ENCODE results near the gene TUBGCP6. TPM values are rescaled to one million over a fixed set of nuclear protein-coding genes. Genes with fewer than 3 reads are reported as not detected.
A peak's percentile ranks its signal among the peaks of the same experiment; 100 is the strongest.

TUBGCP6 gene
- total RNA-seq, 2 donors from 2014 or later: 56.3 to 117 TPM

- Histone ChIP-seq H3K27ac (no peak overlapping the region), H3K27me3 (replicated peaks; ENCODE audit: insufficient read depth) (no peaks in the 10 kb centered on the region), H3K4me3 (no peak overlapping the region), H3K36me3 (no peaks in the 10 kb centered on the region), H3K9me3 (no peaks in the 10 kb centered on the region), H3K4me1 (replicated peaks) (peaks cover 7% of the 10 kb centered on the region)
- WGBS: 88% methylated on average over 19 of the region's 19 CpGs
- intact Hi-C loops (cut with DNase I): no loop called here
- no peak for TF ChIP-seq POLR2AphosphoS5 (IDR thresholded peaks at IDR 0.05)
- TF ChIP-seq, protein P1, sequence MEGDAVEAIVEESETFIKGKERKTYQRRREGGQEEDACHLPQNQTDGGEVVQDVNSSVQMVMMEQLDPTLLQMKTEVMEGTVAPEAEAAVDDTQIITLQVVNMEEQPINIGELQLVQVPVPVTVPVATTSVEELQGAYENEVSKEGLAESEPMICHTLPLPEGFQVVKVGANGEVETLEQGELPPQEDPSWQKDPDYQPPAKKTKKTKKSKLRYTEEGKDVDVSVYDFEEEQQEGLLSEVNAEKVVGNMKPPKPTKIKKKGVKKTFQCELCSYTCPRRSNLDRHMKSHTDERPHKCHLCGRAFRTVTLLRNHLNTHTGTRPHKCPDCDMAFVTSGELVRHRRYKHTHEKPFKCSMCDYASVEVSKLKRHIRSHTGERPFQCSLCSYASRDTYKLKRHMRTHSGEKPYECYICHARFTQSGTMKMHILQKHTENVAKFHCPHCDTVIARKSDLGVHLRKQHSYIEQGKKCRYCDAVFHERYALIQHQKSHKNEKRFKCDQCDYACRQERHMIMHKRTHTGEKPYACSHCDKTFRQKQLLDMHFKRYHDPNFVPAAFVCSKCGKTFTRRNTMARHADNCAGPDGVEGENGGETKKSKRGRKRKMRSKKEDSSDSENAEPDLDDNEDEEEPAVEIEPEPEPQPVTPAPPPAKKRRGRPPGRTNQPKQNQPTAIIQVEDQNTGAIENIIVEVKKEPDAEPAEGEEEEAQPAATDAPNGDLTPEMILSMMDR (IDR thresholded peaks at IDR 0.05): no peak
- TF ChIP-seq POLR2A (IDR thresholded peaks at IDR 0.05): no peak
- DNase-seq (ENCODE audit: low spot score): no peak
Observed at GRCh38 chr22:50255099-50255498, 10.3 kb upstream of the TUBGCP6 start.

- Histone ChIP-seq H3K27ac (no peak overlapping the region), H3K4me3 (no peak overlapping the region), H3K27me3 (replicated peaks; ENCODE audit: insufficient read depth) (no peaks in the 10 kb centered on the region), H3K36me3 (no peaks in the 10 kb centered on the region), H3K9me3 (no peaks in the 10 kb centered on the region), H3K4me1 (replicated peaks) (peaks cover 12% of the 10 kb centered on the region)
- DNase-seq (ENCODE audit: low spot score): no peak
- TF ChIP-seq, protein P1 (IDR thresholded peaks at IDR 0.05): no peak
- TF ChIP-seq POLR2AphosphoS5 (IDR thresholded peaks at IDR 0.05) (no peak), POLR2A (IDR thresholded peaks at IDR 0.05) (no peak)
- 79% methylated on average over 8 of the region's 8 CpGs for WGBS
- intact Hi-C loops (cut with DNase I): loop anchor here (2.0 kb wide), 1 partner anchor 89 kb away; the partner anchor contains the start of gene PPP6R2
Observed at GRCh38 chr22:50253941-50254340, 9.1 kb upstream of the TUBGCP6 start.

GRCh38 chr22:50253046-50253915, 8.5 kb upstream of the TUBGCP6 start:
- Histone ChIP-seq H3K4me3 (no peak overlapping the region), H3K27me3 (replicated peaks; ENCODE audit: insufficient read depth) (no peaks in the 10 kb centered on the region), H3K9me3 (no peaks in the 10 kb centered on the region), H3K36me3 (no peaks in the 10 kb centered on the region), H3K4me1 (replicated peaks) (peaks cover 12% of the 10 kb centered on the region), H3K27ac (no peak overlapping the region)
- no peak for DNase-seq (ENCODE audit: low spot score)
- TF ChIP-seq POLR2A (IDR thresholded peaks at IDR 0.05): no peak
- no peak for TF ChIP-seq POLR2AphosphoS5 (IDR thresholded peaks at IDR 0.05)
- TF ChIP-seq, protein P1 (IDR thresholded peaks at IDR 0.05): no peak
- WGBS: 86% methylated on average over 21 of the region's 22 CpGs
- intact Hi-C loops (cut with DNase I): loop anchor here (2.0 kb wide), 1 partner anchor 90 kb away; the partner anchor contains the start of gene PPP6R2

DNA sequence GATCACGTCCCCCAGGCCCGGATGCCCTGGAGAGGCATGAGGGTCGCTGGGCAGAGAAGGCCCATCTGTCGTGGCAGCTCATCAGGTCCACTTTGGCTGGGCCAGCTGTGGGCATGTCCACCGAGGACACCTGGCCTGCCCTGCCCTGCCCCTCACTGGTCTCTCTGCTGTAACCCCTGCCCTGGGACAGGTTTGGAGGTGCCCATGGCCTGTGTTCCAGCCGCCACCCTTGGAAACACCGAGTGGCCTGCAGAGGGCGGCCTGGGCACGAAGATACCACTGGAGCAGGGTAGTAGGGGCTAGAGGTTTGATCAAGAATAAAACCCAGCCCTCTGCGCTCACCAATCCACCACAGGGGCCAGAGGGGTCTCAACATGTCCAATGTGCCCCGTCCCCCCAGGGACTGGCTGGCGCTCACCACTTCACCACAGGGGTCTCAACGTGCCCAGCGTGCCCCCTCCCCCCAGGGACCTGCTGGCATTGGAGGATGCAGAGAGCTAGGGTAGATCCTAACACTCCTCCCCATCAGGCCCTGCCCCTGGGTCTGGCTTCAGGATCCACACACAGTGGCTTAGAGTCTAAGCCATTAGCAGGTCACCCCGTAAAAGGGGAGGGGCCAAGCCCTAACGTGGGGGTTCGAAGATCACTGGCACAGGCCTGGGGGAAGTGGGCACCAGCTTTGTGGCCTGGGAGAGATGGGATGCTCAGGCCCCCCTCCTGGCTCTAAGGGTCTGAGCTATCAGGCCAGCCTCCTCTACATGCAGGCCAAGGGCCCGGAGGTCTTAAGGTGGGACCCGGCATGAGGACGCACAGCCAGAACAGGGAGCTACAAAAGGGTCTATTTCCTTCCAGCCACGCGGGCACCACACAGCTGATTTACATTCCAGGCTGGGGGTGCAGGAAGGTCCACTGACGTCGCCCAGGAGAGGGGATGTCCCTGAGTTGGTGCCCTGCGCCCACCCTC, 7.5 kb upstream of the TUBGCP6 start:
- intact Hi-C loops (cut with DNase I): loop anchor here (2.0 kb wide), 1 partner anchor 90 kb away; the partner anchor contains the start of gene PPP6R2
- H3K4me3 ChIP-seq: no peak overlapping the region
- WGBS: 49% methylated on average over 25 of the region's 25 CpGs
- no peak for TF ChIP-seq POLR2AphosphoS5 (IDR thresholded peaks at IDR 0.05)
- TF ChIP-seq, protein P1 (IDR thresholded peaks at IDR 0.05): peak; percentile 31 to 84 (median 66)
- H3K27ac ChIP-seq: peak overlapping the region in 1 of 2 donors; percentile 62
- no peaks in the 10 kb centered on the region for H3K36me3 ChIP-seq
- no peaks in the 10 kb centered on the region for H3K27me3 ChIP-seq (replicated peaks; ENCODE audit: insufficient read depth)
- peak; percentile 66 for DNase-seq (ENCODE audit: low spot score)
- no peaks in the 10 kb centered on the region for H3K9me3 ChIP-seq
- H3K4me1 ChIP-seq (replicated peaks): peaks cover 12% of the 10 kb centered on the region

All from prostate gland (tissue), 2 donors.